DOHH2 (cell line): ENCODE results near the gene POLN.

Source experiments
- EZH2phosphoT487 ChIP-seq: fragments of 200-600 bp; sonication (generic); IDR thresholded peaks from 2 replicates; pipeline ENCODE4 v1.6.1; 2017; ENCODE audit warnings: borderline replicate concordance, mild to moderate bottlenecking, antibody characterized with exemption, low read length, moderate library complexity, mixed read lengths
- TF ChIP-seq, protein P1 (sequence below): fragments of 200-600 bp; sonication (generic); IDR thresholded peaks from one replicate; pipeline ENCODE4 v1.5.1; 2014; ENCODE audit warnings: antibody characterized with exemption, mild to moderate bottlenecking, low read depth, low read length; ENCODE audit not compliant: poor library complexity, severe bottlenecking

DNA sequence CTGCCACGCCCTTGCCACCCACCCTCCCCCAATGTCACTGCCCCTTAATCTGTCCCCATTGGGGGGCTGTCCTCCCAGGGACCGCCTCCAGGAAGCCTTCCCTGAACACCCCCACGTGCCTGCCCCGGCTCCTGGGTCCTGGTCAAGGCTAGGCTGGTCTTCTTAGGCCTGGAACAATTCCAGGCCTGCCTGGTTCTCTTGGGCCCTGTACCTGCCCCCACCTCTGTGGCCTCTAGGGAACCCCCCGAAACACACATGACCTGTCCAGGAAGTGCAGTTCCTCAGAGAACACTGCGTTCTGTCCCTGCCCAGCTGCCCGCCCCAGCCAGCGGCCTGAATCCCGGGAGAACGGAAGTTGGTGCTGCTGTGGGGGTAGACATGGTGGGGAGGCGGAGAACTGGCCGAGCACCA is 14.9 kb upstream of the POLN start:
- TF ChIP-seq, protein P1, sequence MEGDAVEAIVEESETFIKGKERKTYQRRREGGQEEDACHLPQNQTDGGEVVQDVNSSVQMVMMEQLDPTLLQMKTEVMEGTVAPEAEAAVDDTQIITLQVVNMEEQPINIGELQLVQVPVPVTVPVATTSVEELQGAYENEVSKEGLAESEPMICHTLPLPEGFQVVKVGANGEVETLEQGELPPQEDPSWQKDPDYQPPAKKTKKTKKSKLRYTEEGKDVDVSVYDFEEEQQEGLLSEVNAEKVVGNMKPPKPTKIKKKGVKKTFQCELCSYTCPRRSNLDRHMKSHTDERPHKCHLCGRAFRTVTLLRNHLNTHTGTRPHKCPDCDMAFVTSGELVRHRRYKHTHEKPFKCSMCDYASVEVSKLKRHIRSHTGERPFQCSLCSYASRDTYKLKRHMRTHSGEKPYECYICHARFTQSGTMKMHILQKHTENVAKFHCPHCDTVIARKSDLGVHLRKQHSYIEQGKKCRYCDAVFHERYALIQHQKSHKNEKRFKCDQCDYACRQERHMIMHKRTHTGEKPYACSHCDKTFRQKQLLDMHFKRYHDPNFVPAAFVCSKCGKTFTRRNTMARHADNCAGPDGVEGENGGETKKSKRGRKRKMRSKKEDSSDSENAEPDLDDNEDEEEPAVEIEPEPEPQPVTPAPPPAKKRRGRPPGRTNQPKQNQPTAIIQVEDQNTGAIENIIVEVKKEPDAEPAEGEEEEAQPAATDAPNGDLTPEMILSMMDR = no peak
- TF ChIP-seq EZH2phosphoT487 = no peak
